ENCODE results near the gene TSEN34. TPM values are rescaled to one million over a fixed set of nuclear protein-coding genes. Genes with fewer than 3 reads are reported as not detected.
"Not testable (repeated sequence)": the region's sequence is repeated elsewhere in the genome, so short reads cannot be mapped to it uniquely, and the experiment has no call there.

Gene TSEN34
- total RNA-seq, 1 donor from 2014 or later, result 54.9 TPM

- Histone ChIP-seq H3K27ac (peak overlapping the region; percentile 71 to 75), H3K4me3 (no peak overlapping the region), H3K4me1 (peaks cover 7 to 13% of the 10 kb centered on the region in 2 donors), H3K27me3 (no peaks in the 10 kb centered on the region), H3K9me3 (no peaks in the 10 kb centered on the region), H3K36me3 (peaks cover 31 to 32% of the 10 kb centered on the region in 2 donors)
- no peak for TF ChIP-seq CTCF (IDR thresholded peaks at IDR 0.05)
- peak; percentile 75 to 91 for DNase-seq (ENCODE audit: low spot score in 2 of 2)
- intact Hi-C loops (cut with DNase I), result no loop called here
These were observed 18.8 kb downstream of the TSEN34 start for GRCh38 chr19:54209811-54210494.

- Histone ChIP-seq H3K27me3 (no peaks in the 10 kb centered on the region), H3K36me3 (peaks cover 20 to 26% of the 10 kb centered on the region in 2 donors), H3K4me1 (peaks cover 7 to 13% of the 10 kb centered on the region in 2 donors), H3K4me3 (no peak overlapping the region), H3K9me3 (no peaks in the 10 kb centered on the region), H3K27ac (no peak overlapping the region)
- intact Hi-C loops (cut with DNase I), result no loop called here
- no peak for DNase-seq (ENCODE audit: low spot score in 2 of 2)
- no peak for TF ChIP-seq CTCF (IDR thresholded peaks at IDR 0.05)
These were observed 20.1 kb downstream of the TSEN34 start for GRCh38 chr19:54211235-54211634.

- intact Hi-C loops (cut with DNase I); H3K4me3 ChIP-seq; H3K27ac ChIP-seq; H3K4me1 ChIP-seq; DNase-seq (ENCODE audit: low spot score in 2 of 2); H3K9me3 ChIP-seq; H3K27me3 ChIP-seq: not testable (repeated sequence)
- H3K36me3 ChIP-seq, result peaks cover 0 to 20% of the 10 kb centered on the region in 2 donors
These were observed 23.1 kb downstream of the TSEN34 start for GRCh38 chr19:54214217-54214616.

GRCh38 chr19:54214734-54215133, 23.6 kb downstream of the TSEN34 start:
- H3K4me1 ChIP-seq; DNase-seq (ENCODE audit: low spot score in 2 of 2); intact Hi-C loops (cut with DNase I); H3K9me3 ChIP-seq; H3K4me3 ChIP-seq; H3K27ac ChIP-seq; H3K27me3 ChIP-seq: not testable (repeated sequence)
- H3K36me3 ChIP-seq, result peaks cover 0 to 23% of the 10 kb centered on the region in 2 donors

GRCh38 chr19:54216869-54217268, 25.8 kb downstream of the TSEN34 start:
- no peak for DNase-seq (ENCODE audit: low spot score in 2 of 2)
- H3K9me3 ChIP-seq, result no peaks in the 10 kb centered on the region
- H3K4me1 ChIP-seq, result no peaks in the 10 kb centered on the region
- no peak for TF ChIP-seq CTCF (IDR thresholded peaks at IDR 0.05)
- peaks cover 0 to 23% of the 10 kb centered on the region in 2 donors for H3K36me3 ChIP-seq
- intact Hi-C loops (cut with DNase I), result no loop called here
- H3K27ac ChIP-seq, result no peak overlapping the region
- no peaks in the 10 kb centered on the region for H3K27me3 ChIP-seq
- no peak overlapping the region for H3K4me3 ChIP-seq

- H3K4me1 ChIP-seq; DNase-seq (ENCODE audit: low spot score in 2 of 2); H3K27ac ChIP-seq; H3K9me3 ChIP-seq; H3K27me3 ChIP-seq; intact Hi-C loops (cut with DNase I); H3K4me3 ChIP-seq: not testable (repeated sequence)
- peaks cover 0 to 23% of the 10 kb centered on the region in 2 donors for H3K36me3 ChIP-seq
These were observed 26.6 kb downstream of the TSEN34 start for GRCh38 chr19:54217517-54218247.

- DNase-seq (ENCODE audit: low spot score in 2 of 2), result no peak
- H3K4me3 ChIP-seq, result no peak overlapping the region
- no peak for TF ChIP-seq CTCF (IDR thresholded peaks at IDR 0.05)
These were observed 27.2 kb downstream of the TSEN34 start for GRCh38 chr19:54218259-54218658.

More at GRCh38 chr19:54218259-54218658, 27.2 kb downstream of the TSEN34 start:
- no peak overlapping the region for H3K27ac ChIP-seq
- no peaks in the 10 kb centered on the region for H3K27me3 ChIP-seq
- intact Hi-C loops (cut with DNase I), result no loop called here
- no peaks in the 10 kb centered on the region for H3K9me3 ChIP-seq
- H3K36me3 ChIP-seq, result peaks cover 0 to 23% of the 10 kb centered on the region in 2 donors
- no peaks in the 10 kb centered on the region for H3K4me1 ChIP-seq

Measured in ascending aorta (tissue), 2 donors.